HPDE6-E6E7 (cell line): ENCODE measurements around the gene AXIN2.
A peak's percentile ranks its signal among the peaks of the same experiment; 100 is the strongest.

Experiments
- DNase-seq: peaks from one replicate; pipeline ENCODE4 v3.0.0; 2011; ENCODE audit warnings: missing footprints; ENCODE audit errors: extremely low spot score

Gene AXIN2

GRCh38 chr17:65583921-65584603, 22.6 kb upstream of the AXIN2 start:
- DNase-seq: no peak

GRCh38 chr17:65576939-65577338, 15.5 kb upstream of the AXIN2 start:
- no peak for DNase-seq

- no peak for DNase-seq
Measured at GRCh38 chr17:65573282-65573602, 11.8 kb upstream of the AXIN2 start.

- no peak for DNase-seq
Measured at GRCh38 chr17:65572581-65573281, 11.3 kb upstream of the AXIN2 start.

- no peak for DNase-seq
Measured at GRCh38 chr17:65572186-65572580, 10.7 kb upstream of the AXIN2 start.

GRCh38 chr17:65568918-65569317, 7.5 kb upstream of the AXIN2 start:
- no peak for DNase-seq

GRCh38 chr17:65567566-65567965, 6.1 kb upstream of the AXIN2 start:
- DNase-seq: no peak

- no peak for DNase-seq
Measured at GRCh38 chr17:65565559-65565958, 4.1 kb upstream of the AXIN2 start.

- no peak for DNase-seq
Measured at GRCh38 chr17:65564793-65565192, 3.3 kb upstream of the AXIN2 start.

GRCh38 chr17:65562206-65562531, 721 bp upstream of the AXIN2 start:
- DNase-seq: no peak

- DNase-seq: peak; percentile 44
Measured at GRCh38 chr17:65560628-65561451, 608 bp downstream of the AXIN2 start.

GRCh38 chr17:65559804-65560627, 1.4 kb downstream of the AXIN2 start:
- DNase-seq: no peak

- no peak for DNase-seq
Measured at GRCh38 chr17:65559461-65559803, 2.0 kb downstream of the AXIN2 start.

GRCh38 chr17:65558683-65559460, 2.6 kb downstream of the AXIN2 start:
- DNase-seq: no peak

GRCh38 chr17:65558311-65558682, 3.2 kb downstream of the AXIN2 start:
- DNase-seq: no peak

GRCh38 chr17:65557349-65558310, 3.8 kb downstream of the AXIN2 start:
- no peak for DNase-seq

- DNase-seq: no peak
Measured at GRCh38 chr17:65556910-65557348, 4.5 kb downstream of the AXIN2 start.

- DNase-seq: no peak
Measured at GRCh38 chr17:65556014-65556909, 5.2 kb downstream of the AXIN2 start.

GRCh38 chr17:65554553-65555223, 6.8 kb downstream of the AXIN2 start:
- DNase-seq: no peak
